Heart right ventricle (tissue), 16 donors: Measurements from ENCODE around the gene PTTG1IP. TPM values are rescaled to one million over a fixed set of nuclear protein-coding genes. Genes with fewer than 3 reads are reported as not detected.

Experiments
- ATAC-seq, 8 donors: fragments of 200-7000 bp; cut with Tn5 transposase; one replicate each; pipeline ENCODE4 v1.9.1; 2020; ENCODE audit warnings: mild to moderate bottlenecking in 8 of 8, moderate library complexity in 8 of 8, moderate number of reproducible peaks in 1 of 8
- DNase-seq, 2 donors: peaks; one replicate each; pipeline ENCODE4 v3.0.0-alpha.2; 2020
- H3K27ac ChIP-seq, 10 donors: fragments of 200-600 bp; sonication (generic) in 2 of 10; one replicate each; pipeline versions ENCODE4 v1.5.0 to v1.8.0; 2020 to 2022; ENCODE audit warnings: mild to moderate bottlenecking in 3 of 10
- H3K27me3 ChIP-seq, 7 donors: fragments of 200-600 bp; one replicate each; pipeline ENCODE4 v1.8.0; 2021 to 2022; ENCODE audit warnings: mild to moderate bottlenecking in 2 of 7
- H3K36me3 ChIP-seq, 9 donors: fragments of 200-600 bp; sonication (generic) in 1 of 9; one replicate each; pipeline versions ENCODE4 v1.5.0 to v1.8.0; 2020 to 2022; ENCODE audit warnings: mild to moderate bottlenecking in 2 of 9
- H3K4me1 ChIP-seq, 9 donors: fragments of 200-600 bp; sonication (generic) in 1 of 9; one replicate each; pipeline versions ENCODE4 v1.5.0 to v1.8.0; 2020 to 2022; ENCODE audit warnings: mild to moderate bottlenecking in 4 of 9
- H3K4me3 ChIP-seq, 10 donors: fragments of 200-600 bp; sonication (generic) in 2 of 10; one replicate each; pipeline versions ENCODE4 v1.5.0 to v1.8.0; 2020 to 2022; ENCODE audit warnings: mild to moderate bottlenecking in 7 of 10, moderate library complexity in 2 of 10
- H3K9me3 ChIP-seq, 11 donors: fragments of 200-600 bp in 10 of 11; sonication (generic) in 2 of 11; one replicate each; pipeline versions ENCODE4 v1.5.0 to v1.8.0; 2013 to 2022; ENCODE audit warnings: mild to moderate bottlenecking in 2 of 11, control low read depth in 1 of 11, moderate library complexity in 1 of 11
- CTCF ChIP-seq, 9 donors: fragments of 200-600 bp; sonication (generic) in 2 of 9; IDR thresholded peaks; one replicate each; pipeline versions ENCODE4 v1.5.0 to v1.8.0; 2021 to 2022; ENCODE audit warnings: antibody characterized with exemption in 9 of 9, mild to moderate bottlenecking in 5 of 9, moderate library complexity in 1 of 9
- WGBS, 2 donors: extraction: QIAGEN DNeasy Blood & Tissue Kit; methylation state at CpG; one replicate each; pipeline ENCODE4 v1.1.7; 2013; ENCODE audit warnings: inconsistent platforms in 1 of 2; 5-methylcytosine and 5-hydroxymethylcytosine counted together
- intact Hi-C, 10 donors: fragments of 100-400 bp; cut with DNase I; formaldehyde crosslinking; loops; one replicate each; pipeline versions ENCODE4 v1.11.1 to v1.14.2; 2022
- polyA plus RNA-seq, 2 donors: library from polyadenylated mRNA; stranded (reverse); fragments of 200-250 nt; gene quantifications; one replicate each; pipeline ENCODE4 v1.2.3, GENCODE V29; 2013
- total RNA-seq, 10 donors: library from RNA; stranded (reverse); fragmentation: NEBNext Ultra II Directional in 3 of 10; extraction: Animal tissue kit (Norgen Biotek cat#: 25700) in 3 of 10; gene quantifications; one replicate each; pipeline versions ENCODE4 v1.2.1 to v1.2.4, GENCODE V29; 2021 to 2023
- donor health status: Arrhythmogenic right ventricular cardiomyopathy.
- donor health status: ischemic (EF 13 %, LVEDD 7.1; RV severe dilation, severe dysfunction).
- donor health status: healthy with polysubstance abuse.
- donor health status: DM: no; HTN: yes; CAD: no.
- donor health status: DM: no; HTN: no; CAD: no.
- donor health status: ischemic (EF 25% LVEDD 6.9; RV normal size, moderate dysfunction).
- donor health status: ischemic (EF 25% LVEDD 5.7; RV mildly dilated, moderate dysfunction).
- donor health status: healthy.
- donor health status: DM: yes; HTN: yes; CAD: no.
- donor health status: Ischemic cardiomyopathy.
- donor health status: ischemic (EF 35%, LVEDD 5.7; RV mildly dilated, moderate dysfunction).
- donor health status: nonischemic (EF 11% LVEDD 7.7; RV severe dilation, severe dysfunction).
- donor health status: DM: yes; HTN: yes; CAD: no.
- donor health status: PGD.
- donor health status: ischemic (EF 29% LVEDD 5.4; RV normal size, mild dysfunction).
- donor health status: nonischemic (EF 23%, LVEDD 6.1; RV moderate dilation, normal function).

Gene PTTG1IP
- total and polyA plus RNA-seq, 12 donors = 109 to 188 (median 148) TPM

GRCh38 chr21:44886113-44887075, 12.9 kb upstream of the PTTG1IP start:
- peaks cover 0 to 60% (median 0%) of the 10 kb centered on the region in 9 donors for H3K36me3 ChIP-seq
- no peak for TF ChIP-seq CTCF (IDR thresholded peaks at IDR 0.05)
- 90% methylated on average over 44 of the region's 44 CpGs for WGBS, 2 donors
- intact Hi-C loops = no loop called here
- H3K4me1 ChIP-seq = peaks cover 0 to 25% (median 3%) of the 10 kb centered on the region in 9 donors
- H3K4me3 ChIP-seq = no peak overlapping the region
- ATAC-seq = no peak
- no peak overlapping the region for H3K27ac ChIP-seq
- peaks cover 0 to 11% (median 0%) of the 10 kb centered on the region in 7 donors for H3K27me3 ChIP-seq
- peak in 1 of 2 donors; percentile 5 for DNase-seq
- H3K9me3 ChIP-seq = no peaks in the 10 kb centered on the region

DNA sequence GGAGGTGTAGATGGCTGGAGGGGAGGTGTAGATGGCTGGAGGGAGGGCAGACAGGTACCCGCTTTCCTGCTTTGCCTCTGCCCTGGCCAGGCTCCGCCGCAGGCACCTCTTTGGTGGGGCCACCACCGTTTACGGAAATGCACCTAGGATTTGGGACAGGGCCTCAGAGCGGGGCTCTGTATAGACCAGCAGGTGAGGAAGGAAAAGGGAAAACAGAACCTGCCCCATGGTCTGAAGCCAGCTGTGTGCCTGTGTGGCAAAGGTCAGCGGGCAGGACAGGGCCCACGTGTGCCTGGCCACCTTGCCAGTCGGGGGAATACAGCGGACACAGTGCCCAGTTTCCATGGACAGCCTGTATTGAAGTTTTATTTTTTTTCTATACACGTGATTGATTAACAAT, 12.1 kb upstream of the PTTG1IP start:
- peak in 1 of 2 donors; percentile 4 for DNase-seq
- H3K36me3 ChIP-seq = peaks cover 0 to 52% (median 0%) of the 10 kb centered on the region in 9 donors
- 82 to 83% methylated on average over 11 of the region's 11 CpGs for WGBS, 2 donors
- no peak overlapping the region for H3K4me3 ChIP-seq
- no peak for TF ChIP-seq CTCF (IDR thresholded peaks at IDR 0.05)
- H3K27me3 ChIP-seq = peaks cover 0 to 6% (median 0%) of the 10 kb centered on the region in 7 donors
- no peaks in the 10 kb centered on the region for H3K9me3 ChIP-seq
- peaks cover 0 to 32% (median 6%) of the 10 kb centered on the region in 9 donors for H3K4me1 ChIP-seq
- H3K27ac ChIP-seq = no peak overlapping the region
- intact Hi-C loops = no loop called here
- ATAC-seq = no peak

DNA sequence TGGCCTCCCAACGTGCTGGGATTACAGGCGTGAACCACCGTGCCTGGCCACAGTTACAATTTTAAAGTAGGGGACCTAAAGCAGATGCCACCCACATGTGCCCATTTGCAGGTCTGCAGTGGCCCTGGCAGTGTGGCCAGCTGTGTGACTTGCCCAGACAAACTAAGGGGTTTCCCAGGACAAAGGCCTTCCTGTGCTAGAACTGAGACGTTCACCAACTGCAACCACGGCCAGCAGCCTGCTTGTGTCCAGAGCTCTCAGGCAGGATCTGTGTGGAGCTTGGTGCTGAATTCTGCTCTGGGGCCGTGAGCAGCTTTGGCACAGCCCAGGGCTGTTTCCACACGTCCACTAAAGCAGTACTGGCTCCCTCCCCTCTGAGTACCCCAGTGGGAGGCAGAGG, 10.6 kb upstream of the PTTG1IP start:
- ATAC-seq = no peak
- peak in 1 of 2 donors; percentile 6 for DNase-seq

More for the DNA sequence above, 10.6 kb upstream of the PTTG1IP start:
- H3K27me3 ChIP-seq = peaks cover 0 to under 1% (median 0%) of the 10 kb centered on the region in 7 donors
- 67 to 68% methylated on average over 7 of the region's 7 CpGs for WGBS, 2 donors
- TF ChIP-seq CTCF (IDR thresholded peaks at IDR 0.05) = no peak
- peak overlapping the region in 1 of 10 donors; percentile 60 for H3K27ac ChIP-seq
- H3K36me3 ChIP-seq = peaks cover 0 to 37% (median 0%) of the 10 kb centered on the region in 9 donors
- peaks cover 0 to 47% (median 6%) of the 10 kb centered on the region in 9 donors for H3K4me1 ChIP-seq
- H3K4me3 ChIP-seq = no peak overlapping the region
- no peaks in the 10 kb centered on the region for H3K9me3 ChIP-seq
- intact Hi-C loops = no loop called here
